ENCODE measurements around the gene GPR62. TPM values are rescaled to one million over a fixed set of nuclear protein-coding genes. Genes with fewer than 3 reads are reported as not detected.

Gene GPR62
- total and polyA plus RNA-seq, 8 donors = 0.08 to 0.26 (median 0.09) TPM; not detected in 2

- no peak overlapping the region for H3K4me3 ChIP-seq
- intact Hi-C loops (cut with DNase I) = no loop called here
- FAIRE-seq (no peak), ATAC-seq (no peak), DNase-seq (peak in 1 of 6 donors; percentile 31)
- H3K36me3 ChIP-seq = no peaks in the 10 kb centered on the region
- peaks cover 0 to 4% (median 2%) of the 10 kb centered on the region in 3 donors for H3K4me1 ChIP-seq
- no peaks in the 10 kb centered on the region for H3K9me3 ChIP-seq
- no peak overlapping the region for H3K27ac ChIP-seq
- no peaks in the 10 kb centered on the region for H3K27me3 ChIP-seq
- WGBS, 2 donors = 83 to 92% methylated on average over 6 of the region's 6 CpGs
- TF ChIP-seq, protein P1, sequence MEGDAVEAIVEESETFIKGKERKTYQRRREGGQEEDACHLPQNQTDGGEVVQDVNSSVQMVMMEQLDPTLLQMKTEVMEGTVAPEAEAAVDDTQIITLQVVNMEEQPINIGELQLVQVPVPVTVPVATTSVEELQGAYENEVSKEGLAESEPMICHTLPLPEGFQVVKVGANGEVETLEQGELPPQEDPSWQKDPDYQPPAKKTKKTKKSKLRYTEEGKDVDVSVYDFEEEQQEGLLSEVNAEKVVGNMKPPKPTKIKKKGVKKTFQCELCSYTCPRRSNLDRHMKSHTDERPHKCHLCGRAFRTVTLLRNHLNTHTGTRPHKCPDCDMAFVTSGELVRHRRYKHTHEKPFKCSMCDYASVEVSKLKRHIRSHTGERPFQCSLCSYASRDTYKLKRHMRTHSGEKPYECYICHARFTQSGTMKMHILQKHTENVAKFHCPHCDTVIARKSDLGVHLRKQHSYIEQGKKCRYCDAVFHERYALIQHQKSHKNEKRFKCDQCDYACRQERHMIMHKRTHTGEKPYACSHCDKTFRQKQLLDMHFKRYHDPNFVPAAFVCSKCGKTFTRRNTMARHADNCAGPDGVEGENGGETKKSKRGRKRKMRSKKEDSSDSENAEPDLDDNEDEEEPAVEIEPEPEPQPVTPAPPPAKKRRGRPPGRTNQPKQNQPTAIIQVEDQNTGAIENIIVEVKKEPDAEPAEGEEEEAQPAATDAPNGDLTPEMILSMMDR (IDR thresholded peaks at IDR 0.05) = no peak
Observed at GRCh38 chr3:51962854-51963530, 7.8 kb downstream of the GPR62 start.

DNA sequence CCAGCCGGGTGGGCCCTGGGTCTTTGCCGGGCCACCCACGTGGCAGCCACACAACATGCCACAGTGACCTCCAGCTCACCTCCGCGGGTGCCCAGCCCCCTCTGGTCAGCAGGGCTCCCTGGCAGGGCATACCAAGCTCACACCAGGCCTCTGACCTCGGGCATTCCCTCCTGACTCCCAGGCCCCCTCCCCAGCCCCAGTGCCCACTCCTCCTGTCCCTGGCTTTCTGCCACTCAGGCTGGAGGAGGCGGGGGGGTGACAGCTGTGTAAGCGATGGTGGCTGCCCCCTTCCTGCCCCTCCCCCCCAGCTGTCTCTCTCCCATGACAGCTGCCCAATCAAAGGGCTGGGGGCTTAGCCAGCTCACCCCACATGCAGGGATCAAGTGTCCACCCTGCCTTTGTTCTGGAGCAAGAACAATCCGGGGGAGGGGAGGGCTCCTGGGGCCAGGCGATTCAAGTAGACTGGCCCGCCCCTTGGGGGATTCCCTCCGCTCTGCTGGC lies 8.8 kb downstream of the GPR62 start:
- TF ChIP-seq, protein P1 (IDR thresholded peaks at IDR 0.05) = no peak
- DNase-seq (peak in 2 of 6 donors; percentile 39 to 67), FAIRE-seq (no peak), ATAC-seq (no peak)
- no peaks in the 10 kb centered on the region for H3K27me3 ChIP-seq
- intact Hi-C loops (cut with DNase I) = no loop called here
- no peak overlapping the region for H3K27ac ChIP-seq
- H3K4me1 ChIP-seq = peaks cover 0 to 8% (median 6%) of the 10 kb centered on the region in 3 donors
- H3K9me3 ChIP-seq = no peaks in the 10 kb centered on the region
- no peaks in the 10 kb centered on the region for H3K36me3 ChIP-seq
- 82% methylated on average over 12 of the region's 12 CpGs for WGBS, 2 donors
- no peak overlapping the region for H3K4me3 ChIP-seq

DNA sequence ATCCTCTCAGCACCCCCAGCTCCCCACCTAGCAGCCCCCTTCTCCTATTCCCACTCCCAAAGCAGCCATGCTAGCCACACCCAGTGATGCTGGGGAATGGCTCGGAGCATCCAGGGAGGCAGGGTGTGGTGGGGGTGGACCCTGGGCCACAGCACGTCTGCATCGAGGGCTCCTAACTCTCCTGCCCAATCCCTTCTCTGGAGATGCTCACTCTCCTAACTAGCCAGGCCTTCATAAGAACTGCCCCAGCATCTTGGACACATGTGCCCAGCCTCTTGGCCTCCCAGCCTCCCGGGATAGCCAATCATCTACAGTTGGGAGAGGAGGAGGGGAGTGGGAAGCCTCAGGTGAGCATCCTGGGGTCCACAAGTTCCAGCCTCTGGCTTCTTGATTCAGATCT lies 9.3 kb downstream of the GPR62 start:
- Histone ChIP-seq H3K36me3 (no peaks in the 10 kb centered on the region), H3K4me3 (no peak overlapping the region), H3K27me3 (no peaks in the 10 kb centered on the region), H3K27ac (no peak overlapping the region), H3K4me1 (peaks cover 0 to 8% (median 6%) of the 10 kb centered on the region in 3 donors), H3K9me3 (no peaks in the 10 kb centered on the region)
- FAIRE-seq (no peak), DNase-seq (peak in 1 of 6 donors; percentile 59), ATAC-seq (no peak)
- intact Hi-C loops (cut with DNase I) = no loop called here
- 88 to 89% methylated on average over 4 of the region's 4 CpGs for WGBS, 2 donors
- TF ChIP-seq, protein P1 (IDR thresholded peaks at IDR 0.05) = no peak

GRCh38 chr3:51966016-51966415 lies 10.8 kb downstream of the GPR62 start:
- peak overlapping the region in 1 of 4 donors; percentile 72 for H3K4me3 ChIP-seq
- H3K36me3 ChIP-seq = no peaks in the 10 kb centered on the region
- FAIRE-seq = no peak
- peaks cover 8 to 16% (median 10%) of the 10 kb centered on the region in 3 donors for H3K4me1 ChIP-seq
- peak in 2 of 6 donors; percentile 26 to 62 for DNase-seq
- intact Hi-C loops (cut with DNase I) = no loop called here
- H3K27me3 ChIP-seq = no peaks in the 10 kb centered on the region
- H3K9me3 ChIP-seq = no peaks in the 10 kb centered on the region
- H3K27ac ChIP-seq = no peak overlapping the region
- 82 to 90% methylated on average over 2 of the region's 2 CpGs for WGBS, 2 donors
- no peak for ATAC-seq
- TF ChIP-seq, protein P1 (IDR thresholded peaks at IDR 0.05) = no peak

DNA sequence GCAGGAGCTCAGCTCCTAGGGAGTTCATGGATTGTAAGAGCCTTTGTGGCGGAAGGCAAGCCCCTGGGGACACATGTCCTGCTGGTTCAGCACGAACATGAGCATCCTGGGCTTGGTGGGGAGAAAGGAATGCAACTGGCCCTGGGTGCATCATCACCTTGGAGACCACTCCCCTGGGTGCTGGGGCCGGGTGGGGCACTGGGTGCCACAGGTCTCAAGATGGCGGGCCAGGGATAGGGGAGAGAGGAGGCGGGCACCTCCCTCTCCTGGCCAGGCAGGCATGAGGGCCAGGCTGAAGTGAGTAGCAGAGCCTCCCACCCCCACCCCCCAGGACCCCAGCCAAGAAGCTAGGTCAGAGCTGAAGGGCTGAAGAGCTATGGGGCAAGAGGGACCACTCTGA lies 11.3 kb downstream of the GPR62 start:
- DNase-seq = peak in 2 of 6 donors; percentile 40 to 70
- peaks cover 8 to 21% (median 14%) of the 10 kb centered on the region in 3 donors for H3K4me1 ChIP-seq
- TF ChIP-seq, protein P1 (IDR thresholded peaks at IDR 0.05) = no peak
- 68 to 84% methylated on average over 3 to 5 of the region's 5 CpGs for WGBS, 2 donors
- H3K4me3 ChIP-seq = peak overlapping the region in 3 of 4 donors; percentile 48 to 72 (median 72)
- H3K27ac ChIP-seq = no peak overlapping the region
- intact Hi-C loops (cut with DNase I) = no loop called here
- H3K27me3 ChIP-seq = no peaks in the 10 kb centered on the region
- no peak for FAIRE-seq
- H3K9me3 ChIP-seq = no peaks in the 10 kb centered on the region
- no peaks in the 10 kb centered on the region for H3K36me3 ChIP-seq
- no peak for ATAC-seq

Measured in pancreas (tissue), 10 donors.